Astrocyte of the hippocampus (primary cell): ENCODE measurements around the gene C2orf74.

Source experiments
- DNase-seq: peaks from one replicate; pipeline ENCODE4 v3.0.0; 2011; ENCODE audit warnings: low read depth, low spot score

The C2orf74 gene

DNA sequence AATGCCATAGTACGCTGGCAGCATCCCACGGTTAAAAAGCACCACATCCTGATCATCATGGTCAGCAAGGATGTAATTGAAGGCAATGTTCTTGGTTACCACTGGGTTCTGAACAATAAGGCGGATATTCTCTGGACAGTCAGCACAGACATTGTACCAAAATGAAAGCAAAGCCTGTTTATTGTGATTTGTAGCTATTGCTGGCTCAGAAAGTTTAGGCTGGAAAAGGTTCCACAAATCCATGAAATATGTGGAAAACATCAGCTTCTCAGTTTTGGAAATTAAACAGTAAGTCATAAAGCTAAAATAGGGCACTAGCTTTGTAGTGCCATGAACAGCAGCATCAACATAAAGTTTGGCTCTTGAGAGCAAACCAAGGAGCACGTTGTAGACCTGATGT is 52.2 kb downstream of the C2orf74 start:
- DNase-seq: no peak
